Spleen (tissue), 11 donors: ENCODE results near the gene FAM222A. TPM values are rescaled to one million over a fixed set of nuclear protein-coding genes. Genes with fewer than 3 reads are reported as not detected.

Source experiments
- DNase-seq: peaks from one replicate; pipeline ENCODE4 v3.0.0-alpha.2; 2020
- H3K27ac ChIP-seq, 8 donors: fragments of 200-600 bp; sonication (generic) in 7 of 8; 1 replicate in 4 of 8; 2 replicates in 4 of 8; pipeline versions ENCODE4 v1.5.0 to v1.8.0; 2016 to 2021; ENCODE audit warnings: inconsistent platforms in 4 of 8, mild to moderate bottlenecking in 4 of 8, moderate library complexity in 1 of 8
- H3K27me3 ChIP-seq, 7 donors: fragments of 200-600 bp; sonication (generic) in 6 of 7; replicated peaks in 1 of 7; 1 replicate in 4 of 7; 2 replicates in 3 of 7; pipeline versions ENCODE4 v1.5.0 to v1.8.0; 2016 to 2021; ENCODE audit warnings: inconsistent platforms in 3 of 7, mild to moderate bottlenecking in 1 of 7
- H3K36me3 ChIP-seq, 6 donors: fragments of 200-600 bp; sonication (generic) in 5 of 6; 1 replicate in 4 of 6; 2 replicates in 2 of 6; pipeline versions ENCODE4 v1.5.0 to v1.8.0; 2016 to 2021; ENCODE audit warnings: inconsistent platforms in 2 of 6
- H3K4me1 ChIP-seq, 6 donors: fragments of 200-600 bp; sonication (generic) in 5 of 6; 1 replicate in 3 of 6; 2 replicates in 3 of 6; pipeline versions ENCODE4 v1.5.0 to v1.8.0; 2016 to 2021; ENCODE audit warnings: inconsistent platforms in 3 of 6
- H3K4me3 ChIP-seq, 8 donors: fragments of 200-600 bp; sonication (generic) in 7 of 8; 1 replicate in 4 of 8; 2 replicates in 4 of 8; pipeline versions ENCODE4 v1.5.0 to v1.8.0; 2016 to 2021; ENCODE audit warnings: inconsistent platforms in 4 of 8, mild to moderate bottlenecking in 4 of 8, moderate library complexity in 2 of 8
- H3K9me3 ChIP-seq, 8 donors: fragments of 200-600 bp; sonication (generic) in 7 of 8; 1 replicate in 4 of 8; 2 replicates in 4 of 8; pipeline versions ENCODE4 v1.5.0 to v1.8.0; 2016 to 2021; ENCODE audit warnings: inconsistent platforms in 4 of 8
- POLR2A ChIP-seq, 3 donors: fragments of 450-650 bp; IDR thresholded peaks; one replicate each; pipeline ENCODE4 v1.5.1; 2017; ENCODE audit warnings: antibody characterized with exemption in 3 of 3, mild to moderate bottlenecking in 1 of 3
- POLR2AphosphoS5 ChIP-seq, 3 donors: sonication (generic); formaldehyde crosslinking; IDR thresholded peaks; one replicate each; pipeline ENCODE4 v1.5.1; 2017; ENCODE audit warnings: antibody characterized with exemption in 3 of 3
- WGBS, 5 donors: extraction: QIAGEN DNeasy Blood & Tissue Kit in 3 of 5; methylation state at CpG; one replicate each; pipeline versions ENCODE4 v1.1.5 to v1.1.7; 2013 to 2018; 5-methylcytosine and 5-hydroxymethylcytosine counted together
- intact Hi-C: fragments of 100-400 bp; cut with DNase I; formaldehyde crosslinking; loops from one replicate; pipeline ENCODE4 v1.15.0; 2023; ENCODE audit warnings: low total_unique reads
- polyA plus RNA-seq, 3 donors: library from polyadenylated mRNA; stranded (reverse); fragments of 200-250 nt; gene quantifications; one replicate each; pipeline ENCODE4 v1.2.1, GENCODE V29; 2013
- total RNA-seq, 7 donors: library from RNA; depleted of rRNA in 3 of 7; stranded (reverse); fragments of >200 nt in 3 of 7; fragmentation: NEBNext Ultra II Directional in 4 of 7; extraction: Animal tissue kit (Norgen Biotek cat#: 25700) in 4 of 7; gene quantifications; one replicate each; pipeline versions ENCODE4 v1.1.0 to v1.2.1, GENCODE V29; 2016 to 2021
- TF ChIP-seq, protein P1 (sequence below), 11 experiments: fragments of 200-600 bp in 7 of 11; fragments of 450-650 bp in 4 of 11; sonication (generic) in 4 of 11; IDR thresholded peaks in 8 of 11; conservative IDR thresholded peaks in 3 of 11; 1 replicate in 7 of 11; 2 replicates in 4 of 11; pipeline versions ENCODE4 v1.4.0 to v1.8.0; 2016 to 2021; ENCODE audit warnings: antibody characterized with exemption in 11 of 11, inconsistent platforms in 4 of 11, mild to moderate bottlenecking in 1 of 11
- donor health status: healthy with polysubstance abuse.
- donor health status: DM: no; HTN: no; CAD: no; lungs with moderate emphysema.
- donor health status: DM: no; HTN: no; CAD: no.
- donor health status: Bipolar disorder and iron deficiency.
- donor health status: healthy.
- donor health status: DM: no; HTN: no; CAD: no.
- donor health status: DM: yes; HTN: yes; CAD: no.

Gene FAM222A
- total and polyA plus RNA-seq, 10 donors, result 1.3 to 30.7 (median 16.8) TPM

DNA sequence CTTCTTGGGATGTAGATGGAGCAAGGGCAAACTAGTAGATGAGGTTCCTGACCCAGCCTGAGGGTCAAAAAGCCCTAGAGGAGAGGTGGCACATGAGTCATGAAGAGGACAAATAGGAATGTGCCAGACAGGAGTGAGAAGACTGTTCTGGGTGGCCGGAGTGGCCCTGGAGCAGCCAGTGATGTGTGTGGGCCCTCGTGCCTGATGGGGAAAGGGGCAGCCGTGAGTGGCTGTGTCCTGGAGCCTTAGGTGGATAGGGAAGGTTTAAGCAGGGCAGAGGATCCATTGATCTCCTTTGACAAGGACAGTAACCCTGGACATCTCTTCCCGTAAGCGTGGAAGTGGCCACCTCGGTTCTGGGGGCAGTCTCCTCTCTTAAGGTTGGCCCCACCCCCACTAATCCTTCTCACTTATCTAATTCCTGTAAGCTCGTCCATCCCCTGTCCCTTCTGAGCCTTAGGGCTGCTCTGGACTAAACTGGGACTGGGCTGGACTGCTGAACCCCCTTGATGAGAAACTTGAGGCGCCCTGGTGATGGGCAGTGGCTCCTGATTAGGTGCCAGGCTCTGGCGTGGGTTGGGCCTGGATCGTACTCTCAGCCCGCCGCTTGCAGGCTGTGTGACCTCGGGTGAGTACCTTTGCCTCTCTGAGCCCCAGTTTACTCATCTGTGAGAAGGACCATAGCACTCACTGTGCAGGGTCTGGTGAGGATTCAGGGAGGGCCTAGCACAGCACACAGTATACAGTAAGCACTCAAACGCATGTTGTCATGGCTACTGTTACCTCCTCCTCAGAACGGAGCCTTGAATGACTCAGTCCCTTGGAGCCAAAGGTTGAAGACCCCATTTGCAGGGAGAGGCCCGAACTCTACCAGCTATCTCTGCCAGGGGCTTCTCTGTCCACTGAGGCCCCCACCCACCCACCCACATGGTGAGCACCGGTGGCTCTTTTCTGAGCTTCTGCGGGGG, 4.0 kb downstream of the FAM222A start:
- Histone ChIP-seq H3K4me1 (peaks cover 16 to 91% (median 54%) of the 10 kb centered on the region in 6 donors), H3K36me3 (no peaks in the 10 kb centered on the region), H3K27me3 (peaks cover 0 to 64% (median 14%) of the 10 kb centered on the region in 7 donors), H3K27ac (peak overlapping the region in 2 of 8 donors; percentile 6 to 31), H3K9me3 (no peaks in the 10 kb centered on the region), H3K4me3 (peak overlapping the region in 3 of 8 donors; percentile 19 to 94 (median 89))
- intact Hi-C loops, result loop anchor here (10.0 kb wide), 2 partner anchors 57 to 123 kb away; no protein-coding TSS in a partner anchor
- no peak for DNase-seq
- no peak for TF ChIP-seq POLR2AphosphoS5 (IDR thresholded peaks at IDR 0.05)
- no peak for TF ChIP-seq POLR2A (IDR thresholded peaks at IDR 0.05)
- TF ChIP-seq, protein P1, sequence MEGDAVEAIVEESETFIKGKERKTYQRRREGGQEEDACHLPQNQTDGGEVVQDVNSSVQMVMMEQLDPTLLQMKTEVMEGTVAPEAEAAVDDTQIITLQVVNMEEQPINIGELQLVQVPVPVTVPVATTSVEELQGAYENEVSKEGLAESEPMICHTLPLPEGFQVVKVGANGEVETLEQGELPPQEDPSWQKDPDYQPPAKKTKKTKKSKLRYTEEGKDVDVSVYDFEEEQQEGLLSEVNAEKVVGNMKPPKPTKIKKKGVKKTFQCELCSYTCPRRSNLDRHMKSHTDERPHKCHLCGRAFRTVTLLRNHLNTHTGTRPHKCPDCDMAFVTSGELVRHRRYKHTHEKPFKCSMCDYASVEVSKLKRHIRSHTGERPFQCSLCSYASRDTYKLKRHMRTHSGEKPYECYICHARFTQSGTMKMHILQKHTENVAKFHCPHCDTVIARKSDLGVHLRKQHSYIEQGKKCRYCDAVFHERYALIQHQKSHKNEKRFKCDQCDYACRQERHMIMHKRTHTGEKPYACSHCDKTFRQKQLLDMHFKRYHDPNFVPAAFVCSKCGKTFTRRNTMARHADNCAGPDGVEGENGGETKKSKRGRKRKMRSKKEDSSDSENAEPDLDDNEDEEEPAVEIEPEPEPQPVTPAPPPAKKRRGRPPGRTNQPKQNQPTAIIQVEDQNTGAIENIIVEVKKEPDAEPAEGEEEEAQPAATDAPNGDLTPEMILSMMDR (IDR thresholded peaks at IDR 0.05 in 8 of 11, conservative IDR thresholded peaks at IDR 0.05 in 3 of 11), result no peak
- WGBS, 5 donors, result 68 to 73% (median 70%) methylated on average over 16 to 18 of the region's 18 CpGs

DNA sequence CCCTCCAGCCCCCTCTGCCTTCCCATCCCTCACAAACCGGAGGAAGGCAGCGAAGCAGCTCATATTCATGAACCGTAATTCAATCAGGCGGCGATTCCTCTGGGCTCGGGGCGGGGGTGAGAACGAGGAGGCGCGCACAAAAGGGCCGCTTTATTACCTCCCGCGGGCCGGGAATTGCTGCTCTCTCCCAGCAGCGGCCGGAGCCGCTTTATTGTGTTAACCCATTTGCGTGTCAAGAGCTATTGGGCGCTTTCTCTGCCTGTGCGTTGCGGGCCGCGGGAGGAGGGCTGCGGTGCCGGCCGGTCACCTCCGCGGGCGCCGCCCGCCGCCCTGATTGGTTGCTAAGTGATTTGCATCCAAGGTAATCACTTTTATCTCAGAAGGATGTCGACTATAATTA, 4.8 kb downstream of the FAM222A start:
- no peak for DNase-seq
- TF ChIP-seq, protein P1 (IDR thresholded peaks at IDR 0.05 in 8 of 11, conservative IDR thresholded peaks at IDR 0.05 in 3 of 11), result no peak
- no peak for TF ChIP-seq POLR2AphosphoS5 (IDR thresholded peaks at IDR 0.05)
- no peak for TF ChIP-seq POLR2A (IDR thresholded peaks at IDR 0.05)

DNA sequence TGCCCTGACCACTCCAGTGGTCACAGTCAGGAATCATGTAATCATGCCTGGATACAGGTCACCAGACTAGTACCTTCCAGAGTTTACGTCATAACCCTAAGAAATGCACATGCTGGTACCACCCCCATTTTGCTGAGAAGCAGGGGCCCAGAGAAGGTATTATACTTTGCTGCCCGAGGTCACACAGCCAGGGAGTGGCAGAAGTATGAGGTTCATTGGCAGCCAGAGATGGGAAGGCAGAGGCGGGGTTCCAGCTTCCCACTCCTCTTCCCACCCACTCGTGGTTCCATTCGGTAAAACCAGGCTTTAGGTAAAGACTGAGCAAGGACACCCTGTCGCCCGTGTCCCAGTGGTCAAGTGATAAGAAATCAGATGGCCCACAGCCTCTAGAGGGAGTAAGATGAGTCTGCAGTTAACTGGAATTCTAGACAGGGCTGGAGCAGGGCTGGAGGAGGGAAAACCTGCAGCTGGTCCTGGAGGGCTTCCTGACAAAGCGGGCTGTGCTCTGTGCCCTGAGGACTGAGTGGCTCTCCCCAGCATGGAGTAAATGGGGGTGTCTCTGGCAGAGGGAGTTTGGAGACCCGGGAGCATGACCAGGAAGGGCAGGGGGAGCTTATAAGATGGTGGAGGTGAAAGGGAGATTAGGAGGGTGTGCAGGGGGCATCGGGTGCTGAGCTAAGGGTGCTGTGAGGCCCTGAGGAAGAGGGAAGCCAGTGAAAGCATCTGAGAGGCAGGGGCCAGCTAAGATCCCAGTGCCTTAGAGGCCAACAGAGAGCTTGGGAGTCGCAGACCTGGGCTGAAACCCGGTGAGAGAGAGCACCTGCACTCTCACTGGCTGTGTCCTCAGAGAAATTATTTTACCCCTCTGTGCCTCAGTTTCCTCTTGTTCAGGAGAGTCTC, 5.7 kb downstream of the FAM222A start:
- Histone ChIP-seq H3K4me3 (peak overlapping the region in 1 of 8 donors; percentile 94), H3K4me1 (peaks cover 12 to 98% (median 59%) of the 10 kb centered on the region in 6 donors), H3K9me3 (no peaks in the 10 kb centered on the region), H3K36me3 (no peaks in the 10 kb centered on the region), H3K27ac (peak overlapping the region in 4 of 8 donors; percentile 38 to 71 (median 64)), H3K27me3 (peaks cover 0 to 58% (median 12%) of the 10 kb centered on the region in 7 donors)
- DNase-seq, result no peak
- TF ChIP-seq POLR2A (IDR thresholded peaks at IDR 0.05), result no peak
- TF ChIP-seq, protein P1 (IDR thresholded peaks at IDR 0.05 in 8 of 11, conservative IDR thresholded peaks at IDR 0.05 in 3 of 11), result peak in 1 of 11 experiments; percentile 21
- no peak for TF ChIP-seq POLR2AphosphoS5 (IDR thresholded peaks at IDR 0.05)
- intact Hi-C loops, result loop anchor here (10.0 kb wide), 2 partner anchors 55 to 125 kb away; no protein-coding TSS in a partner anchor
- WGBS, 5 donors, result 57 to 70% (median 67%) methylated on average over 12 of the region's 12 CpGs

More for the DNA sequence above, 4.8 kb downstream of the FAM222A start:
- H3K9me3 ChIP-seq, result no peaks in the 10 kb centered on the region
- 13 to 27% (median 19%) methylated on average over 30 to 33 of the region's 33 CpGs for WGBS, 5 donors
- intact Hi-C loops, result loop anchor here (10.0 kb wide), 2 partner anchors 56 to 124 kb away; no protein-coding TSS in a partner anchor
- H3K27me3 ChIP-seq, result peaks cover 0 to 60% (median 12%) of the 10 kb centered on the region in 7 donors
- peak overlapping the region in 1 of 8 donors; percentile 94 for H3K4me3 ChIP-seq
- H3K27ac ChIP-seq, result peak overlapping the region in 1 of 8 donors; percentile 31
- no peaks in the 10 kb centered on the region for H3K36me3 ChIP-seq
- peaks cover 12 to 91% (median 56%) of the 10 kb centered on the region in 6 donors for H3K4me1 ChIP-seq
